Type B pancreatic cell (in vitro differentiated cells): ENCODE measurements around the gene AATK. TPM values are rescaled to one million over a fixed set of nuclear protein-coding genes. Genes with fewer than 3 reads are reported as not detected.

Source experiments
- DNase-seq: peaks from one replicate; pipeline ENCODE4 v3.0.0; 2021; ENCODE audit warnings: mixed read lengths; ENCODE audit not compliant: unreplicated experiment; ENCODE audit errors: extremely low spot score
- H3K27ac Mint-ChIP-seq: 2 replicates; pipeline ENCODE4 v1.8.0; 2021; ENCODE audit warnings: mild to moderate bottlenecking, mixed read lengths
- H3K27me3 Mint-ChIP-seq: 2 replicates; pipeline ENCODE4 v1.8.0; 2021; ENCODE audit warnings: mixed read lengths
- H3K36me3 Mint-ChIP-seq: 2 replicates; pipeline ENCODE4 v1.8.0; 2021; ENCODE audit warnings: mixed read lengths
- H3K4me1 Mint-ChIP-seq: one replicate; pipeline ENCODE4 v1.8.0; 2021; ENCODE audit warnings: mixed read lengths; ENCODE audit not compliant: unreplicated experiment
- H3K4me3 Mint-ChIP-seq: 2 replicates; pipeline ENCODE4 v1.8.0; 2021; ENCODE audit warnings: mild to moderate bottlenecking, mixed read lengths
- H3K9me3 Mint-ChIP-seq: 2 replicates; pipeline ENCODE4 v1.8.0; 2021; ENCODE audit warnings: mixed read lengths
- CTCF ChIP-seq: fragments of 200-600 bp; sonication (generic); conservative IDR thresholded peaks from 2 replicates; pipeline ENCODE4 v1.5.0; 2021; ENCODE audit warnings: antibody characterized with exemption, mild to moderate bottlenecking
- total RNA-seq: library from RNA; stranded (reverse); gene quantifications from 2 replicates; pipeline ENCODE4 v1.2.1, GENCODE V29; 2021; ENCODE audit warnings: low replicate concordance

The AATK gene
- total RNA-seq, 1 donor from 2014 or later, result 6.4 TPM

DNA sequence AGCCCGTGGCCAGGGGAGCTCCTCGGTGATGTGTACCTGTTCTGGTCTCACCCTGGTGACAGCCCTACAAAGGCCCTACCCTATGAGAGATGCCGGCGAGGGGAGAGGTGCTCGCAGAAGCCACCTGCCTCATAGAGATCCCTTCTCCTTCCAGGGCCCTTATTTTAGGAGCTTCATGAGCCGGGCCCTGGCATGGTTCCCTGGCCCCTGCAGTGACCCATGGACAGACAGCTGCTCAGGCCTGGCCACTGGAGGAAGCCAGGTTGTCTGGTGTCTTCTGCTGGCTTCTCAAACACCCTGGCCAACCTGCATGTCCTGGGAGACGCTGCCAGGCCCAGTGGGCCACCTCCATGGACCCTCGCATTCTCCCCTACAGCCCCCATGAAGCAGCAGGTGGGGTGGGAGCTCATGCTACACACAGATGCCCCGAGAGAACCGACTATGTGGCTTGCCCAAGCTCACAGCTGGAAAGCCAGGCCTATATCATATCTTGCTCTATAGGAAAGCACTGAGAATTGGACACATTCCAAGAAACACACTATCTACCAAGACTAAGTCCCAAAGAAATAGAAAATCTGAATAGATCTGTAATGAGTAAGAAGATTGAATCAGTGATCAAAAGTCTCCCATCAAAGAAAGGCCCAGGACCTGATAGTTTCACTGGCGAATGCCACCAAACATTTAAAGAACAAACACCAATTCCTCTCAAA is 7.2 kb upstream of the AATK start:
- no peak overlapping the region for H3K4me3 Mint-ChIP-seq
- no peak for DNase-seq
- H3K27me3 Mint-ChIP-seq, result no peaks in the 10 kb centered on the region
- TF ChIP-seq CTCF, result no peak
- H3K36me3 Mint-ChIP-seq, result peaks cover 3% of the 10 kb centered on the region
- peaks cover 5% of the 10 kb centered on the region for H3K4me1 Mint-ChIP-seq
- H3K9me3 Mint-ChIP-seq, result peaks cover 10% of the 10 kb centered on the region
- no peak overlapping the region for H3K27ac Mint-ChIP-seq

DNA sequence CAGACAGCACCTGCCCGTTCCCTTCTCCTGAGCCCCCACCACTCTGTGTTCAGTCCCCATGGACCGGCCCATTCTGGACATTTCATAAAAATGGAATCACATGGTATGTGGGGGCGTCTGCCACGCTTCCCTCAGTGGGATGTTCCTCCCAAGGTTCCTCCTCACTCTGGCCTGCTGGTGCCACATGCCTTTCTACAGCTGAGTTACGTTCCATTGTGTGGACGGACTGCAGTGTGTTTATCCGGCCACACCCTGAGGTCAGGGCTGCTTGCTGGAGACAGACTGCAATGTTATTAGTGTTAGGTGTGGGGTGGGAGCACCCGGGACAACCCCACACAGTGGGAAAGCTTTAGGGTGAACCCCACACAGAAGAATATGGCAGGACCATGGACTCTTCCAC is 5.9 kb upstream of the AATK start:
- Mint-ChIP-seq H3K27ac (peak overlapping the region; percentile 43), H3K9me3 (peaks cover 10% of the 10 kb centered on the region)
- no peak for TF ChIP-seq CTCF

GRCh38 chr17:81170727-81171494 is 4.9 kb upstream of the AATK start:
- H3K36me3 Mint-ChIP-seq, result peaks cover 3% of the 10 kb centered on the region
- H3K27ac Mint-ChIP-seq, result no peak overlapping the region
- peaks cover 3% of the 10 kb centered on the region for H3K27me3 Mint-ChIP-seq
- no peak for TF ChIP-seq CTCF
- peaks cover 10% of the 10 kb centered on the region for H3K9me3 Mint-ChIP-seq
- no peak overlapping the region for H3K4me3 Mint-ChIP-seq
- peaks cover 5% of the 10 kb centered on the region for H3K4me1 Mint-ChIP-seq
- DNase-seq, result no peak

More for the DNA sequence above, 5.9 kb upstream of the AATK start:
- H3K4me3 Mint-ChIP-seq, result no peak overlapping the region
- H3K4me1 Mint-ChIP-seq, result peaks cover 5% of the 10 kb centered on the region
- peaks cover 3% of the 10 kb centered on the region for H3K36me3 Mint-ChIP-seq
- peaks cover 3% of the 10 kb centered on the region for H3K27me3 Mint-ChIP-seq
- DNase-seq, result no peak

GRCh38 chr17:81169870-81170309 is 3.9 kb upstream of the AATK start:
- Mint-ChIP-seq H3K4me3 (no peak overlapping the region), H3K27me3 (peaks cover 3% of the 10 kb centered on the region), H3K9me3 (peaks cover 1% of the 10 kb centered on the region), H3K36me3 (no peaks in the 10 kb centered on the region), H3K27ac (no peak overlapping the region), H3K4me1 (peaks cover 5% of the 10 kb centered on the region)
- TF ChIP-seq CTCF, result no peak
- DNase-seq, result no peak

- Mint-ChIP-seq H3K9me3 (no peaks in the 10 kb centered on the region), H3K36me3 (no peaks in the 10 kb centered on the region), H3K4me3 (no peak overlapping the region), H3K27me3 (peaks cover 3% of the 10 kb centered on the region), H3K4me1 (peaks cover 5% of the 10 kb centered on the region), H3K27ac (no peak overlapping the region)
- TF ChIP-seq CTCF, result no peak
- DNase-seq, result no peak
Measured at GRCh38 chr17:81167638-81168037, 1.6 kb upstream of the AATK start.
